HEK293 (cell line): ENCODE results near the gene PRRT3.

Source experiments
- AEBP2 ChIP-seq: fragments of 450-650 bp; formaldehyde crosslinking; IDR thresholded peaks from 2 replicates; pipeline ENCODE4 v1.5.1; 2016; ENCODE audit warnings: missing biosample characterization, missing genetic modification characterization, borderline replicate concordance
- ATF2 ChIP-seq: fragments of 450-650 bp; formaldehyde crosslinking; IDR thresholded peaks from 2 replicates; pipeline ENCODE4 v1.5.1; 2016; ENCODE audit warnings: missing biosample characterization, missing genetic modification characterization, low read depth
- GFI1B ChIP-seq: fragments of 450-650 bp; formaldehyde crosslinking; IDR thresholded peaks from 2 replicates; pipeline ENCODE4 v1.5.1; 2016; ENCODE audit warnings: missing biosample characterization, missing genetic modification characterization
- GLI2 ChIP-seq: fragments of 450-650 bp; formaldehyde crosslinking; IDR thresholded peaks from 2 replicates; pipeline ENCODE4; 2017; ENCODE audit warnings: missing biosample characterization, missing genetic modification characterization, low read depth, borderline replicate concordance
- KLF10 ChIP-seq: fragments of 450-650 bp; IDR thresholded peaks from 2 replicates; pipeline ENCODE4 v1.5.1; 2018; ENCODE audit warnings: missing biosample characterization, mild to moderate bottlenecking, missing genetic modification characterization
- PRDM4 ChIP-seq: fragments of 450-650 bp; formaldehyde crosslinking; IDR thresholded peaks from 2 replicates; pipeline ENCODE4 v1.5.1; 2017; ENCODE audit warnings: missing biosample characterization, missing genetic modification characterization
- SP2 ChIP-seq: fragments of 450-650 bp; formaldehyde crosslinking; IDR thresholded peaks from 2 replicates; pipeline ENCODE4 v1.5.1; 2016; ENCODE audit warnings: missing biosample characterization, missing genetic modification characterization
- YY2 ChIP-seq: fragments of 450-650 bp; formaldehyde crosslinking; IDR thresholded peaks from 2 replicates; pipeline ENCODE4 v1.5.1; 2016; ENCODE audit warnings: missing biosample characterization, missing genetic modification characterization
- ZBTB17 ChIP-seq: fragments of 450-650 bp; formaldehyde crosslinking; IDR thresholded peaks from 2 replicates; pipeline ENCODE4 v1.5.1; 2016; ENCODE audit warnings: missing biosample characterization, missing genetic modification characterization
- ZBTB21 ChIP-seq: fragments of 450-650 bp; formaldehyde crosslinking; IDR thresholded peaks from 2 replicates; pipeline ENCODE4 v1.5.1; 2017; ENCODE audit warnings: missing biosample characterization, missing genetic modification characterization
- ZBTB26 ChIP-seq: fragments of 450-650 bp; formaldehyde crosslinking; optimal IDR thresholded peaks from 2 replicates; pipeline ENCODE3; 2016; ENCODE audit warnings: missing biosample characterization, mild to moderate bottlenecking, missing genetic modification characterization
- ZNF10 ChIP-seq: fragments of 450-650 bp; formaldehyde crosslinking; IDR thresholded peaks from 2 replicates; pipeline ENCODE4 v1.5.1; 2017; ENCODE audit warnings: missing biosample characterization, missing genetic modification characterization
- ZNF112 ChIP-seq: fragments of 450-650 bp; formaldehyde crosslinking; IDR thresholded peaks from 2 replicates; pipeline ENCODE4 v1.5.0; 2017; ENCODE audit warnings: missing biosample characterization, missing genetic modification characterization
- ZNF174 ChIP-seq: fragments of 450-650 bp; formaldehyde crosslinking; IDR thresholded peaks from 2 replicates; pipeline ENCODE4 v1.5.0; 2017; ENCODE audit warnings: missing biosample characterization, mild to moderate bottlenecking, missing genetic modification characterization
- ZNF2 ChIP-seq: fragments of 450-650 bp; formaldehyde crosslinking; IDR thresholded peaks from 2 replicates; pipeline ENCODE4 v1.5.1; 2016; ENCODE audit warnings: missing biosample characterization, missing genetic modification characterization
- ZNF24 ChIP-seq: fragments of 450-650 bp; formaldehyde crosslinking; IDR thresholded peaks from 2 replicates; pipeline ENCODE4 v1.5.1; 2016; ENCODE audit warnings: missing biosample characterization, missing genetic modification characterization
- ZNF341 ChIP-seq: fragments of 450-650 bp; formaldehyde crosslinking; IDR thresholded peaks from 2 replicates; pipeline ENCODE4; 2016; ENCODE audit warnings: low read depth, missing biosample characterization, missing genetic modification characterization
- ZNF394 ChIP-seq: fragments of 450-650 bp; formaldehyde crosslinking; IDR thresholded peaks from 2 replicates; pipeline ENCODE4 v1.5.1; 2016; ENCODE audit warnings: missing biosample characterization, missing genetic modification characterization, mild to moderate bottlenecking, moderate library complexity, borderline replicate concordance
- ZNF404 ChIP-seq: fragments of 450-650 bp; formaldehyde crosslinking; IDR thresholded peaks from 2 replicates; pipeline ENCODE4 v1.5.1; 2017; ENCODE audit warnings: missing biosample characterization, missing genetic modification characterization
- ZNF416 ChIP-seq: fragments of 450-650 bp; formaldehyde crosslinking; IDR thresholded peaks from 2 replicates; pipeline ENCODE4 v1.5.1; 2016; ENCODE audit warnings: missing biosample characterization, missing genetic modification characterization
- ZNF423 ChIP-seq: fragments of 450-650 bp; formaldehyde crosslinking; IDR thresholded peaks from 2 replicates; pipeline ENCODE4 v1.5.1; 2016; ENCODE audit warnings: missing biosample characterization, missing genetic modification characterization
- ZNF426 ChIP-seq: fragments of 450-650 bp; formaldehyde crosslinking; IDR thresholded peaks from 2 replicates; pipeline ENCODE4 v1.5.1; 2017; ENCODE audit warnings: missing biosample characterization, missing genetic modification characterization, mild to moderate bottlenecking, inconsistent platforms, moderate library complexity
- ZNF488 ChIP-seq: fragments of 450-650 bp; formaldehyde crosslinking; IDR thresholded peaks from 2 replicates; pipeline ENCODE4 v1.5.1; 2016; ENCODE audit warnings: missing biosample characterization, missing genetic modification characterization
- ZNF529 ChIP-seq: fragments of 450-650 bp; formaldehyde crosslinking; IDR thresholded peaks from 2 replicates; pipeline ENCODE4 v1.5.1; 2017; ENCODE audit warnings: missing genetic modification characterization, missing biosample characterization; ENCODE audit not compliant: insufficient replicate concordance
- ZNF549 ChIP-seq: fragments of 450-650 bp; IDR thresholded peaks from 2 replicates; pipeline ENCODE4 v1.5.1; 2018; ENCODE audit warnings: missing biosample characterization, missing genetic modification characterization, mild to moderate bottlenecking, inconsistent platforms, moderate library complexity
- ZNF580 ChIP-seq: fragments of 450-650 bp; formaldehyde crosslinking; IDR thresholded peaks from 2 replicates; pipeline ENCODE4 v1.5.1; 2016; ENCODE audit warnings: missing biosample characterization, missing genetic modification characterization
- ZNF596 ChIP-seq: fragments of 450-650 bp; IDR thresholded peaks from 2 replicates; pipeline ENCODE4 v1.5.0; 2018; ENCODE audit warnings: missing biosample characterization, mild to moderate bottlenecking, missing genetic modification characterization, moderate library complexity
- ZNF610 ChIP-seq: fragments of 450-650 bp; formaldehyde crosslinking; IDR thresholded peaks from 2 replicates; pipeline ENCODE4 v1.5.1; 2016; ENCODE audit warnings: missing biosample characterization, missing genetic modification characterization, borderline replicate concordance
- ZNF623 ChIP-seq: fragments of 450-650 bp; formaldehyde crosslinking; IDR thresholded peaks from 2 replicates; pipeline ENCODE4 v1.5.1; 2016; ENCODE audit warnings: missing biosample characterization, missing genetic modification characterization
- ZNF626 ChIP-seq: fragments of 450-650 bp; sonication (Bioruptor Pico); formaldehyde crosslinking; IDR thresholded peaks from 2 replicates; pipeline ENCODE4 v1.5.1; 2018; ENCODE audit warnings: missing biosample characterization, missing genetic modification characterization, inconsistent platforms
- ZNF768 ChIP-seq: fragments of 450-650 bp; formaldehyde crosslinking; IDR thresholded peaks from 2 replicates; pipeline ENCODE4 v1.5.1; 2018; ENCODE audit warnings: missing biosample characterization, mild to moderate bottlenecking, missing genetic modification characterization
- ZXDB ChIP-seq: fragments of 450-650 bp; formaldehyde crosslinking; IDR thresholded peaks from 2 replicates; pipeline ENCODE4 v1.5.1; 2016; ENCODE audit warnings: missing biosample characterization, missing genetic modification characterization

PRRT3 gene

GRCh38 chr3:9976721-9977709 lies 24.8 kb upstream of the PRRT3 start (continued):
- TF ChIP-seq ZNF10 (tag by site-specific recombination) (0 out of 2 replicates have a peak, but pooled peaks have one; percentile 30), ZNF596 (tag by site-specific recombination) (no peak), ZNF488 (tag by site-specific recombination) (no peak), ZNF529 (no peak), GFI1B (tag by site-specific recombination) (no peak), KLF10 (peak; percentile 91), ZBTB26 (no peak), ZNF426 (no peak), ZNF112 (tag by site-specific recombination) (no peak), ZBTB17 (tag by site-specific recombination) (peak; percentile 89), ZNF2 (peak; percentile 85), ZNF626 (tag by site-specific recombination) (no peak), ZBTB21 (tag by site-specific recombination) (peak; percentile 79), GLI2 (tag by site-specific recombination) (0 out of 2 replicates have a peak, but pooled peaks have one; percentile 33), ZNF341 (tag by site-specific recombination) (peak; percentile 64), AEBP2 (tag by site-specific recombination) (no peak), SP2 (tag by site-specific recombination) (no peak), ZNF580 (no peak), ZNF623 (no peak), ZNF394 (tag by site-specific recombination) (peak; percentile 70; the same call in 1 of the 2 replicates), YY2 (no peak), ZNF423 (tag by site-specific recombination) (no peak), ZNF610 (no peak), ZNF24 (tag by site-specific recombination) (peak; percentile 71; the same call in 1 of the 2 replicates), ZNF549 (tag by site-specific recombination) (no peak), ATF2 (tag by site-specific recombination) (peak; percentile 88), ZNF174 (tag by site-specific recombination) (no peak), ZNF768 (tag by site-specific recombination) (no peak), ZXDB (tag by site-specific recombination) (peak; percentile 81), ZNF416 (tag by site-specific recombination) (no peak), ZNF404 (tag by site-specific recombination) (no peak), PRDM4 (tag by site-specific recombination) (peak; percentile 74)
